ENCODE measurements around the gene IQSEC3. TPM values are rescaled to one million over a fixed set of nuclear protein-coding genes. Genes with fewer than 3 reads are reported as not detected.
"Not testable (repeated sequence)": the region's sequence is repeated elsewhere in the genome, so short reads cannot be mapped to it uniquely, and the experiment has no call there.

The IQSEC3 gene
- total RNA-seq, 2 donors from 2014 or later: 0.16 TPM; not detected in 1

GRCh38 chr12:129001-129400 is 62.4 kb downstream of the IQSEC3 start:
- no peak overlapping the region for H3K9ac ChIP-seq (ENCODE audit: low read depth in 2 of 2, low read length in 2 of 2)
- H3K4me3 ChIP-seq: no peak overlapping the region
- H3K27me3 ChIP-seq: no peaks in the 10 kb centered on the region
- H3K27ac ChIP-seq: no peak overlapping the region
- intact Hi-C loops (cut with DNase I): no loop called here
- DNase-seq: no peak
- TF ChIP-seq, protein P1, sequence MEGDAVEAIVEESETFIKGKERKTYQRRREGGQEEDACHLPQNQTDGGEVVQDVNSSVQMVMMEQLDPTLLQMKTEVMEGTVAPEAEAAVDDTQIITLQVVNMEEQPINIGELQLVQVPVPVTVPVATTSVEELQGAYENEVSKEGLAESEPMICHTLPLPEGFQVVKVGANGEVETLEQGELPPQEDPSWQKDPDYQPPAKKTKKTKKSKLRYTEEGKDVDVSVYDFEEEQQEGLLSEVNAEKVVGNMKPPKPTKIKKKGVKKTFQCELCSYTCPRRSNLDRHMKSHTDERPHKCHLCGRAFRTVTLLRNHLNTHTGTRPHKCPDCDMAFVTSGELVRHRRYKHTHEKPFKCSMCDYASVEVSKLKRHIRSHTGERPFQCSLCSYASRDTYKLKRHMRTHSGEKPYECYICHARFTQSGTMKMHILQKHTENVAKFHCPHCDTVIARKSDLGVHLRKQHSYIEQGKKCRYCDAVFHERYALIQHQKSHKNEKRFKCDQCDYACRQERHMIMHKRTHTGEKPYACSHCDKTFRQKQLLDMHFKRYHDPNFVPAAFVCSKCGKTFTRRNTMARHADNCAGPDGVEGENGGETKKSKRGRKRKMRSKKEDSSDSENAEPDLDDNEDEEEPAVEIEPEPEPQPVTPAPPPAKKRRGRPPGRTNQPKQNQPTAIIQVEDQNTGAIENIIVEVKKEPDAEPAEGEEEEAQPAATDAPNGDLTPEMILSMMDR (IDR thresholded peaks at IDR 0.05): no peak
- H3K36me3 ChIP-seq: no peaks in the 10 kb centered on the region
- no peaks in the 10 kb centered on the region for H3K9me3 ChIP-seq
- H3K4me1 ChIP-seq: no peaks in the 10 kb centered on the region

DNA sequence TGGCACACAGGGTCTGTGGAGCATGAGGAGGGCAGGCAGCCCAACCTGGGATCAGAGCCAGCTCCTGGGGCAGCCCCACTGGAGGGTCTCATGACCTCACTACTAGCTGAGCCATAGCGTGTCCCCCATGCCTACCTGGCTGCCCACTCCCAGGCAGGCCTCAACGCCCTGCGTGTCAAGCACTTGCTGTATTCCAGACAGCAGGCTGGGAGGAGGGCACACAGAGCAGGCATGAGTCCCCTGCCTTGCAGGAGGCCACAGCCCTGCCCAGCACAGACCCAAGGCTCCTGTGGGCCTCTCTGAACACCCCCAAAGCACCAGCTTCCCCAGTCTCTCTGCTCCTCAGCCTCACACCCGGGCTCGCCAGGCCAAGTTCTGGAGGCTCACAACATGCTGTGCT is 64.0 kb downstream of the IQSEC3 start:
- H3K4me1 ChIP-seq: no peaks in the 10 kb centered on the region
- intact Hi-C loops (cut with DNase I): no loop called here
- H3K27ac ChIP-seq: no peak overlapping the region
- H3K27me3 ChIP-seq: no peaks in the 10 kb centered on the region
- no peak overlapping the region for H3K9ac ChIP-seq (ENCODE audit: low read depth in 2 of 2, low read length in 2 of 2)
- TF ChIP-seq, protein P1 (IDR thresholded peaks at IDR 0.05): no peak
- H3K4me3 ChIP-seq: no peak overlapping the region
- no peaks in the 10 kb centered on the region for H3K9me3 ChIP-seq
- no peak for DNase-seq
- H3K36me3 ChIP-seq: no peaks in the 10 kb centered on the region

GRCh38 chr12:131008-131407 is 64.4 kb downstream of the IQSEC3 start:
- DNase-seq: no peak
- intact Hi-C loops (cut with DNase I): no loop called here
- TF ChIP-seq, protein P1 (IDR thresholded peaks at IDR 0.05): no peak

DNA sequence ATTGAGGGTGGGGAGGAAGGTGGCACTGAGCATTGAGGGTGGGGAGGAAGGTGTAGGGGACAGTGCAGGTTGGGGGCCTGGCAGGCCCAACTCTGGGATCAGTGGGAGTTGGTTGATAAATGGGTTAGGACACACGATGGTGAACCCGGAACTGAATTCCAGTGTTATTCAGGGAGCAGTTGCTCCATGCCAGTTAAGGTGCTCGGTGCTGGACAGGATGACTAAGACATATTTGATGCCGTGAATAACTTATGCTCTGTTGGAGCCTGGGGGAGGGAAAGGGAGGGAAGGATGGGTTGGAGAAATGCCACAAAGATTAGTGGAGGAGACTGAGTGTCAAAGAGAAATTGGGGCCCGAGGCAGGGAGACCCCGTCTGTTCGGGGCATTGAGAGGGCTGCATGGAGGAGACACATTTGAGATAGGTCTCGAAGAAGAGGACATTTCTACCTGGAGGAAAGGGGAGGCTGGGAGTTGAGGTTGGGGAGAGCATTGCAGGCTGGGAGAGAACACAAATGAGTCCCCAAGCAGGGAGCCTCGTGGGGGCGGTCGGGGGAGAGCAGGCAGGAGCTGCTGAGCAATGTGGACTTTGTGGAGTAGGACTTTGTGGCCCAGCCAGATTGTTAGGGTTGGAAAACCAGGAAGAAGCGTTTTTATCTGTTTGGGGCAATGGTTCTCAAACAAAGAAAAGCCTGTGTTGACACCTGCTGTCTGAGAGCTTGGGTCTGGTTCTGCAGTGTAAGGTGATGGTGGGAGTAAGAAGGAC is 65.3 kb downstream of the IQSEC3 start:
- Histone ChIP-seq H3K9ac (ENCODE audit: low read depth in 2 of 2, low read length in 2 of 2) (no peak overlapping the region), H3K4me1 (no peaks in the 10 kb centered on the region), H3K27me3 (no peaks in the 10 kb centered on the region), H3K9me3 (no peaks in the 10 kb centered on the region), H3K27ac (no peak overlapping the region), H3K36me3 (no peaks in the 10 kb centered on the region), H3K4me3 (no peak overlapping the region)
- TF ChIP-seq, protein P1 (IDR thresholded peaks at IDR 0.05): no peak
- intact Hi-C loops (cut with DNase I): no loop called here
- no peak for DNase-seq

More at GRCh38 chr12:131008-131407, 64.4 kb downstream of the IQSEC3 start:
- H3K36me3 ChIP-seq: no peaks in the 10 kb centered on the region
- no peak overlapping the region for H3K9ac ChIP-seq (ENCODE audit: low read depth in 2 of 2, low read length in 2 of 2)
- H3K27me3 ChIP-seq: no peaks in the 10 kb centered on the region
- no peaks in the 10 kb centered on the region for H3K4me1 ChIP-seq
- H3K27ac ChIP-seq: no peak overlapping the region
- no peaks in the 10 kb centered on the region for H3K9me3 ChIP-seq
- H3K4me3 ChIP-seq: no peak overlapping the region

GRCh38 chr12:133616-134232 is 67.2 kb downstream of the IQSEC3 start:
- H3K36me3 ChIP-seq; H3K4me1 ChIP-seq; H3K4me3 ChIP-seq; H3K9me3 ChIP-seq; DNase-seq; intact Hi-C loops (cut with DNase I); H3K9ac ChIP-seq (ENCODE audit: low read depth in 2 of 2, low read length in 2 of 2); H3K27me3 ChIP-seq; H3K27ac ChIP-seq: not testable (repeated sequence)

DNA sequence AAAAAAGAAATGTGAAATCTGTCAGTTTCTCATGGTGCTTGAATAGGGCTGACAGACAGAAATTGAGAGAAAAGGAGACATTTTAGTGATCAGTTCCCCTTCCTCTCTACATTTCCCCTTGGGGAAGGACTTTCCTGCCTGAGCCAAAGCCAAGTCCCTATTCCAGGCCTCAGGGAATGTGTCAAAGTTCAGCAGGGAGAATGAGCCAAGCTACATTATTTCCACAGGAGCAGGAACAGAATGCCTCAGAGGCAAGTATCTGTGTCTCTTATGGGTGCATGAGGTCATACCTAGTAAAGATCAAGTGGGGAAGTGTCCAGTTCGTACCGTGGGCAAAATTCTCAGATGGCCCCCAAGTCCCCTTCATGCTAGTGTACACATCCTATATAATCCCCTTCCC is 68.6 kb downstream of the IQSEC3 start:
- Histone ChIP-seq H3K27ac (no peak overlapping the region), H3K4me1 (no peaks in the 10 kb centered on the region), H3K9ac (ENCODE audit: low read depth in 2 of 2, low read length in 2 of 2) (no peak overlapping the region), H3K27me3 (no peaks in the 10 kb centered on the region), H3K9me3 (no peaks in the 10 kb centered on the region), H3K4me3 (no peak overlapping the region), H3K36me3 (no peaks in the 10 kb centered on the region)
- TF ChIP-seq, protein P1 (IDR thresholded peaks at IDR 0.05): no peak
- DNase-seq: no peak
- intact Hi-C loops (cut with DNase I): no loop called here

Measured in colonic mucosa (tissue), 4 donors.